Right lobe of liver (tissue), 6 donors: ENCODE measurements around the gene NECTIN4. TPM values are rescaled to one million over a fixed set of nuclear protein-coding genes. Genes with fewer than 3 reads are reported as not detected.
"Not testable (repeated sequence)": the region's sequence is repeated elsewhere in the genome, so short reads cannot be mapped to it uniquely, and the experiment has no call there.

Source experiments
- ATAC-seq, 4 donors: fragments of 200-7000 bp; cut with Tn5 transposase; one replicate each; pipeline ENCODE4 v1.9.1; 2020; ENCODE audit warnings: mild to moderate bottlenecking in 4 of 4, moderate library complexity in 4 of 4
- DNase-seq, 3 donors: peaks; one replicate each; pipeline ENCODE4 v3.0.0-alpha.2; 2020
- H3K27ac ChIP-seq, 3 donors: fragments of 200-600 bp; one replicate each; pipeline ENCODE4 v1.8.0; 2022
- H3K27me3 ChIP-seq, 2 donors: fragments of 200-600 bp; one replicate each; pipeline ENCODE4 v1.8.0; 2022
- H3K36me3 ChIP-seq, 4 donors: fragments of 200-600 bp; sonication (generic) in 1 of 4; one replicate each; pipeline versions ENCODE4 v1.5.1 to v1.8.0; 2017 to 2022; ENCODE audit warnings: control low read depth in 1 of 4
- H3K4me1 ChIP-seq, 4 donors: fragments of 200-600 bp; sonication (generic) in 1 of 4; one replicate each; pipeline versions ENCODE4 v1.5.1 to v1.8.0; 2017 to 2022; ENCODE audit warnings: control low read depth in 1 of 4
- H3K4me3 ChIP-seq, 3 donors: fragments of 200-600 bp; one replicate each; pipeline ENCODE4 v1.8.0; 2022
- H3K9me3 ChIP-seq, 4 donors: fragments of 200-600 bp; sonication (generic) in 1 of 4; one replicate each; pipeline versions ENCODE4 v1.5.1 to v1.8.0; 2017 to 2022; ENCODE audit warnings: control low read depth in 1 of 4
- POLR2A ChIP-seq: fragments of 450-650 bp; IDR thresholded peaks from one replicate; pipeline ENCODE4 v1.6.1; 2017; ENCODE audit warnings: antibody characterized with exemption, mild to moderate bottlenecking
- WGBS: methylation state at CpG from one replicate; pipeline ENCODE4 v1.1.6; 2018; ENCODE audit warnings: low coverage, low lambda C conversion rate; ENCODE audit not compliant: insufficient coverage; ENCODE audit errors: missing lambda C conversion rate; 5-methylcytosine and 5-hydroxymethylcytosine counted together
- intact Hi-C, 2 donors: fragments of 100-400 bp; cut with DNase I; formaldehyde crosslinking; loops; one replicate each; pipeline versions ENCODE4 v1.11.2 to v1.14.1; 2022
- total RNA-seq, 6 experiments: library from RNA; depleted of rRNA in 2 of 6; stranded (reverse); fragments of >200 nt in 2 of 6; fragmentation: NEBNext Ultra II Directional in 3 of 6; extraction: Animal tissue kit (Norgen Biotek cat#: 25700) in 3 of 6; gene quantifications; one replicate each; pipeline versions ENCODE4 v1.1.0 to v1.2.4, GENCODE V29; 2016 to 2023
- TF ChIP-seq, protein P1 (sequence below), 4 donors: fragments of 200-600 bp in 3 of 4; fragments of 450-650 bp in 1 of 4; IDR thresholded peaks; one replicate each; pipeline versions ENCODE4 v1.5.1 to v1.8.0; 2016 to 2022; ENCODE audit warnings: antibody characterized with exemption in 4 of 4, mild to moderate bottlenecking in 2 of 4
- donor health status: DM: no; HTN: yes; CAD: no.
- donor health status: DM: no; HTN: no; CAD: no.
- donor health status: DM: no; HTN: no; CAD: no.
- donor health status: DM: no; HTN: yes; CAD: no.
- donor health status: DM: no; HTN: yes; CAD: no.

The NECTIN4 gene
- total RNA-seq, 6 experiments from 2014 or later = not detected

DNA sequence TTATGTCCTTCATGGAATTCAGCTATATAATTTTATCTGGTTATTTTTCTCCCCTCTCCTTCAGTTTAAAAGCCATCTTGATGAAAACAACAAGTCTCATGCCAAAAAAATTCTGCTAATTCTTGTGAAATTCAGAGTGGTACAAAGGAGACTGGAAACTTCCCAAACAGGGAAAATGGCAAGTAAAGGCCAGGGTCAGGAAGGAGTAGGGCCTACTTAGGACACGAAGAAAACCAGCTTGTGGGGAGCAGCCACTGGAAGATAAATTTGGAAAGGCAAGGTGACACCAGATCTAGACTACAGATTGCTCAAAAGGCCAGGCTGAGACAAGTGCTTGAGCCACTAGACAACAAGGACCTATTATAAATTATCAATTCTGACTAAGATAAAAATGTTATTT lies 56.9 kb downstream of the NECTIN4 start:
- WGBS = 14% methylated on average over 1 of the region's 1 CpG
- ATAC-seq = peak in 2 of 4 donors; percentile 23 to 40
- no peaks in the 10 kb centered on the region for H3K36me3 ChIP-seq
- no peak for DNase-seq
- intact Hi-C loops = no loop called here
- no peaks in the 10 kb centered on the region for H3K27me3 ChIP-seq
- no peak overlapping the region for H3K4me3 ChIP-seq
- no peaks in the 10 kb centered on the region for H3K9me3 ChIP-seq
- no peak for TF ChIP-seq POLR2A
- TF ChIP-seq, protein P1, sequence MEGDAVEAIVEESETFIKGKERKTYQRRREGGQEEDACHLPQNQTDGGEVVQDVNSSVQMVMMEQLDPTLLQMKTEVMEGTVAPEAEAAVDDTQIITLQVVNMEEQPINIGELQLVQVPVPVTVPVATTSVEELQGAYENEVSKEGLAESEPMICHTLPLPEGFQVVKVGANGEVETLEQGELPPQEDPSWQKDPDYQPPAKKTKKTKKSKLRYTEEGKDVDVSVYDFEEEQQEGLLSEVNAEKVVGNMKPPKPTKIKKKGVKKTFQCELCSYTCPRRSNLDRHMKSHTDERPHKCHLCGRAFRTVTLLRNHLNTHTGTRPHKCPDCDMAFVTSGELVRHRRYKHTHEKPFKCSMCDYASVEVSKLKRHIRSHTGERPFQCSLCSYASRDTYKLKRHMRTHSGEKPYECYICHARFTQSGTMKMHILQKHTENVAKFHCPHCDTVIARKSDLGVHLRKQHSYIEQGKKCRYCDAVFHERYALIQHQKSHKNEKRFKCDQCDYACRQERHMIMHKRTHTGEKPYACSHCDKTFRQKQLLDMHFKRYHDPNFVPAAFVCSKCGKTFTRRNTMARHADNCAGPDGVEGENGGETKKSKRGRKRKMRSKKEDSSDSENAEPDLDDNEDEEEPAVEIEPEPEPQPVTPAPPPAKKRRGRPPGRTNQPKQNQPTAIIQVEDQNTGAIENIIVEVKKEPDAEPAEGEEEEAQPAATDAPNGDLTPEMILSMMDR (IDR thresholded peaks at IDR 0.05) = no peak
- H3K27ac ChIP-seq = peak overlapping the region; percentile 36 to 64 (median 41)
- H3K4me1 ChIP-seq = peaks cover 0 to 20% (median 5%) of the 10 kb centered on the region in 4 donors

DNA sequence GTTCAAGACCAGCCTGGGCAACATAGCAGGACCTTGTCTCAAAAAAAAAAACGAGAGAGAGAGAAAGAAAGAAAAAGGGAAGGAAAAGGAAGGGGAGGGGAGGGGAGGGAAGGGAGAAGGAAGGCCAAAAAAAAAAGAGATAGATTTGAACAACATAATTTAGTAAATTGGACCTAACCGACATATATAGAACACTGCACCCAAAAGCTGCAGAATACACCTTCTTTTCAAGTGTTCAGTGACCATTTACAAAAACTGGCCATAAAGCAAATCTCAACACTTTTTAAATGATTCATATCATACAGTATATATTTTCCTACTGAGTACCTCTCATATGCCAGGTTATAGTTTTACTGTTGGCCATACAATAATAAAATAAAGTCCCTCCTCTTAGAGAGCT lies 57.5 kb downstream of the NECTIN4 start:
- H3K9me3 ChIP-seq = no peaks in the 10 kb centered on the region

DNA sequence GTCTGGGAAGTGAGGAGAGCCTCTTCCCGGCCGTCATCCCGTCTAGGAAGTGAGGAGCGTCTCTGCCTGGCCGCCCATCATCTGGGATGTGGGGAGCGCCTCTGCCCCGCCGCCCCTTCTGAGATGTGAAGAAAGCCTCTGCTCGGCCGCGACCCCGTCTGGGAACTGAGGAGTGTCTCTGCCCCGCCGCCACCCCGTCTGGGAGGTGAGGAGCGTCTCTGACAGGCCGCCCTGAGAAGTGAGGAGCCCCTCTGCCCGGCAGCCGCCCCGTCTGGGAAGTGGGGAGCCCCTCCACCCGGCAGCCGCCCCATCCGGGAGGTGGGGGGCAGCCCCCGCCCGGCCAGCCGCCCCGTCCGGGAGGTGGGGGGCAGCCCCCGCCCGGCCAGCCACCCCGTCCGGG lies 59.9 kb downstream of the NECTIN4 start:
- 97% methylated on average over 11 of the region's 32 CpGs for WGBS
- H3K27ac ChIP-seq, intact Hi-C loops, H3K27me3 ChIP-seq, H3K4me3 ChIP-seq, H3K36me3 ChIP-seq, ATAC-seq, DNase-seq, H3K9me3 ChIP-seq: not testable (repeated sequence)
- H3K4me1 ChIP-seq = peaks cover 0 to 14% (median 4%) of the 10 kb centered on the region in 4 donors

More for the DNA sequence above, 57.5 kb downstream of the NECTIN4 start:
- no peak for DNase-seq
- TF ChIP-seq, protein P1 (IDR thresholded peaks at IDR 0.05) = no peak
- Histone ChIP-seq H3K4me3 (no peak overlapping the region), H3K4me1 (peaks cover 0 to 14% (median 4%) of the 10 kb centered on the region in 4 donors), H3K27me3 (no peaks in the 10 kb centered on the region), H3K36me3 (no peaks in the 10 kb centered on the region), H3K27ac (peak overlapping the region in 2 of 3 donors; percentile 41 to 64)
- intact Hi-C loops = no loop called here
- WGBS = 52% methylated on average over 2 of the region's 2 CpGs
- ATAC-seq = no peak

DNA sequence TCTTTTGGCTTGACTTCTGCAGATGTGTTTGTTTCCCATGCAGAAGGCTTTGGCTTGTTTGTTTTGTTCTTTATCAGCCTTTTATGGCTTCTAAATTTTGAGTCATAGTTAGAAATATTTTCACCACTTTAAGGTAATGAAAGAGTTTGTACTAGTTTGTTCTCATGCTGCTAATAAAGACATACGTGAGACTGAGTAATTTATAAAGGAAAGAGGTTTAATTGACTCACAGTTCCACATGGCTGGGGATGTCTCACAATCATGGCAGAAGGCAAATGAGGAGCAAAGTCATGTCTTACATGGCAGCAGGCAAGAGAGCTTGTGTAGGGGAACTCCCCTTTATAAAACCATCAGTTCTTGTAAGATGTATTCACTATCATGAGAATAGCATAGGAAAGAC lies 62.4 kb downstream of the NECTIN4 start:
- DNase-seq, H3K4me1 ChIP-seq, H3K27ac ChIP-seq, ATAC-seq, H3K4me3 ChIP-seq, intact Hi-C loops, H3K9me3 ChIP-seq, H3K27me3 ChIP-seq, H3K36me3 ChIP-seq: not testable (repeated sequence)
- 43% methylated on average over 1 of the region's 1 CpG for WGBS

DNA sequence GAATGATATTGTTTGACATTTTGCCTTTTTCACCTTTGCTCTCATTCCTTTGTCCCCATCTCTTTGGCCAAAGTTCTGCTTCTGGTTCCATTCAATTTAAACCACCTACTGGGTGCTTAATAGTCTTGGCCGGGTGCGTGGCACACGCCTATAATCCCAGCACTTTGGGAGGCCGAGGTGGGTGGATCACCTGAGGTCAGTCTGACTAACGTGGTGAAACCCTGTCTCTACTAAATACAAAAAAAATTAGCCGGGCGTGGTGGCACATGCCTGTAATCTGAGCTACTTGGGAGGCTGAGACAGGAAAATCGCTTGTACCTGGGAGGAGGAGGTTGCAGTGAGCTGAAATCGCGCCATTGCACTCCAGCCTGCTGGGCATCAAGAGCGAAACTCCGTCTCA lies 66.9 kb downstream of the NECTIN4 start:
- WGBS = 85% methylated on average over 9 of the region's 12 CpGs
- peak overlapping the region in 1 of 3 donors; percentile 97 for H3K27ac ChIP-seq
- intact Hi-C loops, H3K27me3 ChIP-seq, H3K4me3 ChIP-seq, DNase-seq, ATAC-seq, H3K9me3 ChIP-seq, H3K36me3 ChIP-seq: not testable (repeated sequence)
- peaks cover 0 to 26% (median 12%) of the 10 kb centered on the region in 4 donors for H3K4me1 ChIP-seq

DNA sequence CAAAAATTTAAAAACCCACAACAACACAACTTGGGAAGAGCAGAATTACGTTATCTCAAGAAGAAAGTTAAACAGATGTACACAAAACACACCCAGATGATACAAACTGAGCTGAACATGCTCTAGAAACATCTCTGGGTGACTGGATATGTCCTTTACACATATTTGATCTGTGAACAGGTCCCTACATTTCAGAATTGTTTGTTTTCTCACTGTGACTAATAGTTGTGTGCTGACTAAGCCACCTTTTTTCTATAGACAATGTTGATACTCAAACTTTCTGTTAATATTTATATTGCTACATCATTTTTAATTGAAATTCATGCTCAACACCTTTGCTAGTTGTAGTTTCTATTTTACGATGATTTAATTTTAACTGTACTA lies 67.4 kb downstream of the NECTIN4 start:
- DNase-seq (no peak), ATAC-seq (peak in 1 of 4 donors; percentile 41)
- H3K27ac ChIP-seq = peak overlapping the region; percentile 97 to 98 (median 97)

More for the DNA sequence above, 67.4 kb downstream of the NECTIN4 start:
- TF ChIP-seq, protein P1 (IDR thresholded peaks at IDR 0.05) = no peak
- peak; percentile 5 for TF ChIP-seq POLR2A
- H3K4me3 ChIP-seq = peak overlapping the region; percentile 70 to 91 (median 78)
- H3K36me3 ChIP-seq = no peaks in the 10 kb centered on the region
- no peaks in the 10 kb centered on the region for H3K27me3 ChIP-seq
- 72% methylated on average over 2 of the region's 2 CpGs for WGBS
- H3K9me3 ChIP-seq = no peaks in the 10 kb centered on the region
- intact Hi-C loops = no loop called here
- H3K4me1 ChIP-seq = peaks cover 0 to 30% (median 14%) of the 10 kb centered on the region in 4 donors
